ELR (cell line): Measurements from ENCODE around the gene OR51V1.

Experiments used
- DNase-seq: peaks from one replicate; pipeline ENCODE4 v3.0.0-alpha.2; 2015; ENCODE audit warnings: low read depth

OR51V1 gene

GRCh38 chr11:5230266-5230665 lies 29.8 kb upstream of the OR51V1 start:
- no peak for DNase-seq

DNA sequence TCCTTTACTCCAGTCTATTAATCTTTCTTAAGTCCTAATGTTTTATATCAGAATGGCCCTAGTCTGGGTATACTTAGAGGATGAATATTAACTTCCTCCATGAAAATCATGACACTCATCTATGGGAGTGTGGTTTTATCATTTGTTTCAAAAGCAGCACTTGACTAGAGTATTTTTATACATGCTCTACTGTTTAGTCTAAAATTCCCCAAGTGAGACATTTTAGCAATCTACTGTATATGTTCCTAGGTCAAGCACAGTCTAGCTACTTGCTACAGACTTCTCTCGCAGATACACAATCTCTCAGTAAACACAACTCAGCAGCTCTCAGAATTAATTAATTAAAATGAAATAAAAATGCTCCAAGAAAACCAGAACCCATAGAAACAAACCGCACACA lies 29.3 kb upstream of the OR51V1 start:
- DNase-seq: no peak

GRCh38 chr11:5229356-5229755 lies 28.9 kb upstream of the OR51V1 start:
- no peak for DNase-seq

GRCh38 chr11:5228124-5228523 lies 27.6 kb upstream of the OR51V1 start:
- DNase-seq: no peak

- no peak for DNase-seq
Observed at GRCh38 chr11:5227681-5228080, 27.2 kb upstream of the OR51V1 start.

GRCh38 chr11:5226732-5227310 lies 26.3 kb upstream of the OR51V1 start, which contains the start of gene HBB:
Gene HBB (minus strand): TSS chr11:5227071. CDS start chr11:5227021, 50 bp downstream.
- no peak for DNase-seq

- no peak for DNase-seq
Observed at GRCh38 chr11:5225480-5225871, 25.0 kb upstream of the OR51V1 start.

DNA sequence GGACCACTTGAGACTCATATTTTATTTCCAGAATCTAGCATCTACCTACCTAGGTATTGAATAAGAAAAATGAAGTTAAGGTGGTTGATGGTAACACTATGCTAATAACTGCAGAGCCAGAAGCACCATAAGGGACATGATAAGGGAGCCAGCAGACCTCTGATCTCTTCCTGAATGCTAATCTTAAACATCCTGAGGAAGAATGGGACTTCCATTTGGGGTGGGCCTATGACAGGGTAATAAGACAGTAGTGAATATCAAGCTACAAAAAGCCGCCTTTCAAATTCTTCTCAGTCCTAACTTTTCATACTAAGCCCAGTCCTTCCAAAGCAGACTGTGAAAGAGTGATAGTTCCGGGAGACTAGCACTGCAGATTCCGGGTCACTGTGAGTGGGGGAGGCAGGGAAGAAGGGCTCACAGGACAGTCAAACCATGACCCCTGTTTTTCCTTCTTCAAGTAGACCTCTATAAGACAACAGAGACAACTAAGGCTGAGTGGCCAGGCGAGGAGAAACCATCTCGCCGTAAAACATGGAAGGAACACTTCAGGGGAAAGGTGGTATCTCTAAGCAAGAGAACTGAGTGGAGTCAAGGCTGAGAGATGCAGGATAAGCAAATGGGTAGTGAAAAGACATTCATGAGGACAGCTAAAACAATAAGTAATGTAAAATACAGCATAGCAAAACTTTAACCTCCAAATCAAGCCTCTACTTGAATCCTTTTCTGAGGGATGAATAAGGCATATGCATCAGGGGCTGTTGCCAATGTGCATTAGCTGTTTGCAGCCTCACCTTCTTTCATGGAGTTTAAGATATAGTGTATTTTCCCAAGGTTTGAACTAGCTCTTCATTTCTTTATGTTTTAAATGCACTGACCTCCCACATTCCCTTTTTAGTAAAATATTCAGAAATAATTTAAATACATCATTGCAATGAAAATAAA lies 24.3 kb upstream of the OR51V1 start:
- no peak for DNase-seq

GRCh38 chr11:5223686-5224085 lies 23.2 kb upstream of the OR51V1 start:
- DNase-seq: no peak

GRCh38 chr11:5223146-5223545 lies 22.7 kb upstream of the OR51V1 start:
- DNase-seq: no peak

GRCh38 chr11:5210376-5210885 lies 9.9 kb upstream of the OR51V1 start:
- no peak for DNase-seq

GRCh38 chr11:5204787-5205186 lies 4.3 kb upstream of the OR51V1 start:
- peak; percentile 89 for DNase-seq

GRCh38 chr11:5203366-5203765 lies 2.9 kb upstream of the OR51V1 start:
- peak; percentile 24 for DNase-seq

- DNase-seq: no peak
Observed at GRCh38 chr11:5198285-5198684, 2.2 kb downstream of the OR51V1 start.

- DNase-seq: peak; percentile 38
Observed at GRCh38 chr11:5197536-5197935, 2.9 kb downstream of the OR51V1 start.

- DNase-seq: no peak
Observed at GRCh38 chr11:5196731-5197130, 3.8 kb downstream of the OR51V1 start.

- DNase-seq: no peak
Observed at GRCh38 chr11:5196067-5196466, 4.4 kb downstream of the OR51V1 start.

- DNase-seq: no peak
Observed at GRCh38 chr11:5192738-5193137, 7.7 kb downstream of the OR51V1 start.

DNA sequence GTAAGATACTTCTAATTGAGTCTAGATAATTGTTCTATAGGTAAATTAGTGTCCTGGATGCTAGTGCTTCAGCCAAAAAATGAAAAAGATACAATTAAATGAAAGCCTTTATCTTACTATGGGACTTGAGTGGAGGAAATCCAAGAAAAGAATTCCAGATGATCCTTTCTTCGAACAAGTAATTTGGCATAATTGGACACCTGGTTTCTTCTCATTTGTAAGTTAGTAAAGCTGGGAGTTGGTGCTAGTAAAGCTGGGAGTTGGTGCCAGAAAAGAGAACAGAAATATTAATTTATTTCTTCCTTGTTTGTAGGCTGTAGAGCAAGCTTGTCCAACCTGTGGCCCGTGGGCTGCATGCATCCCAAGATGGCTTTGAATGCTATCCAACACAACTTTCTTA lies 12.3 kb downstream of the OR51V1 start:
- DNase-seq: no peak

- no peak for DNase-seq
Observed at GRCh38 chr11:5178046-5178837, 22.2 kb downstream of the OR51V1 start.

GRCh38 chr11:5174934-5175333 lies 25.5 kb downstream of the OR51V1 start:
- DNase-seq: no peak

DNA sequence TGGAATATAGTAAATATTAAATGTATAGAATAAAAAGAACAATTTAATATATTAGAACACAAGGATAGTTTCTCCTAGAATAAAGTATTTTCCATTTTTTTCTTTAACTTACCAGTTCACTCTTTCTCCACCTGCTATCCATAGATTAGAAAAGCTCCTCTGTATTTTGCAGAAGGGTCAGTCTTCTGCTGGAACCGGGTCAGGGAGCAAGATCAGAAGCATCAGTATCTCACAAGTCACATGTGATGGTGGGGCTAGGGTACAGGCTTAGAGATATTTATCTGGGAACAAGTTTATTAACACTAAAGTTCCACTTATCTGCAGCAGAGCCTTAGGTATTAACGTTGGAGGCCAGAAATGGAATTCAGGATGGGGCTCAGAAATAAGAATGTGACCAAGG lies 28.6 kb downstream of the OR51V1 start:
- DNase-seq: no peak
